KMS-11 (cell line): ENCODE measurements around the gene SIGLEC11.
"Not testable (repeated sequence)": the region's sequence is repeated elsewhere in the genome, so short reads cannot be mapped to it uniquely, and the experiment has no call there.

Experiments used
- H2AFZ ChIP-seq: fragments of 200-600 bp; sonication (generic); 2 replicates; pipeline ENCODE4 v1.6.1; 2016; ENCODE audit warnings: antibody characterized with exemption, mixed run types, low read depth
- H3K27ac ChIP-seq: fragments of 200-600 bp; sonication (generic); 2 replicates; pipeline ENCODE4 v1.6.1; 2016; ENCODE audit warnings: mild to moderate bottlenecking, mixed run types
- H3K27me3 ChIP-seq: fragments of 200-600 bp; sonication (generic); 2 replicates; pipeline ENCODE4 v1.6.1; 2017; ENCODE audit warnings: mild to moderate bottlenecking, low read depth, mixed run types, moderate library complexity; ENCODE audit not compliant: insufficient read depth
- H3K36me3 ChIP-seq: fragments of 200-600 bp; sonication (generic); 2 replicates; pipeline ENCODE4 v1.6.1; 2017; ENCODE audit warnings: mild to moderate bottlenecking, mixed run types; ENCODE audit not compliant: insufficient read depth
- H3K4me1 ChIP-seq: fragments of 200-600 bp; sonication (generic); 2 replicates; pipeline ENCODE4 v1.6.1; 2016; ENCODE audit warnings: mild to moderate bottlenecking, low read depth, mixed run types; ENCODE audit not compliant: poor library complexity, severe bottlenecking
- H3K4me2 ChIP-seq: fragments of 200-600 bp; sonication (generic); 2 replicates; pipeline ENCODE4 v1.7.0; 2016; ENCODE audit warnings: mild to moderate bottlenecking, mixed run types
- H3K4me3 ChIP-seq: fragments of 200-600 bp; sonication (generic); IDR thresholded peaks from 2 replicates; pipeline ENCODE4 v1.6.1; 2017; ENCODE audit warnings: low read depth, low read length, mixed read lengths; ENCODE audit not compliant: insufficient read depth
- H3K79me2 ChIP-seq: fragments of 200-600 bp; sonication (generic); 2 replicates; pipeline ENCODE4 v1.6.1; 2016; ENCODE audit warnings: low read depth, mixed run types; ENCODE audit not compliant: insufficient read depth
- H3K9ac ChIP-seq: fragments of 200-600 bp; sonication (generic); 2 replicates; pipeline ENCODE4 v1.6.1; 2016; ENCODE audit warnings: mild to moderate bottlenecking, mixed run types
- H4K20me1 ChIP-seq: fragments of 200-600 bp; sonication (generic); 2 replicates; pipeline ENCODE4 v1.6.1; 2016; ENCODE audit warnings: mild to moderate bottlenecking, mixed run types; ENCODE audit not compliant: insufficient read depth
- TF ChIP-seq, protein P1 (sequence below): fragments of 200-600 bp; sonication (generic); conservative IDR thresholded peaks from 2 replicates; pipeline ENCODE4 v1.6.1; 2017; ENCODE audit warnings: low read depth, mild to moderate bottlenecking, antibody characterized with exemption, low read length, moderate library complexity, mixed read lengths

Gene SIGLEC11, protein sequence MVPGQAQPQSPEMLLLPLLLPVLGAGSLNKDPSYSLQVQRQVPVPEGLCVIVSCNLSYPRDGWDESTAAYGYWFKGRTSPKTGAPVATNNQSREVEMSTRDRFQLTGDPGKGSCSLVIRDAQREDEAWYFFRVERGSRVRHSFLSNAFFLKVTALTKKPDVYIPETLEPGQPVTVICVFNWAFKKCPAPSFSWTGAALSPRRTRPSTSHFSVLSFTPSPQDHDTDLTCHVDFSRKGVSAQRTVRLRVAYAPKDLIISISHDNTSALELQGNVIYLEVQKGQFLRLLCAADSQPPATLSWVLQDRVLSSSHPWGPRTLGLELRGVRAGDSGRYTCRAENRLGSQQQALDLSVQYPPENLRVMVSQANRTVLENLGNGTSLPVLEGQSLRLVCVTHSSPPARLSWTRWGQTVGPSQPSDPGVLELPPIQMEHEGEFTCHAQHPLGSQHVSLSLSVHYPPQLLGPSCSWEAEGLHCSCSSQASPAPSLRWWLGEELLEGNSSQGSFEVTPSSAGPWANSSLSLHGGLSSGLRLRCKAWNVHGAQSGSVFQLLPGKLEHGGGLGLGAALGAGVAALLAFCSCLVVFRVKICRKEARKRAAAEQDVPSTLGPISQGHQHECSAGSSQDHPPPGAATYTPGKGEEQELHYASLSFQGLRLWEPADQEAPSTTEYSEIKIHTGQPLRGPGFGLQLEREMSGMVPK

DNA sequence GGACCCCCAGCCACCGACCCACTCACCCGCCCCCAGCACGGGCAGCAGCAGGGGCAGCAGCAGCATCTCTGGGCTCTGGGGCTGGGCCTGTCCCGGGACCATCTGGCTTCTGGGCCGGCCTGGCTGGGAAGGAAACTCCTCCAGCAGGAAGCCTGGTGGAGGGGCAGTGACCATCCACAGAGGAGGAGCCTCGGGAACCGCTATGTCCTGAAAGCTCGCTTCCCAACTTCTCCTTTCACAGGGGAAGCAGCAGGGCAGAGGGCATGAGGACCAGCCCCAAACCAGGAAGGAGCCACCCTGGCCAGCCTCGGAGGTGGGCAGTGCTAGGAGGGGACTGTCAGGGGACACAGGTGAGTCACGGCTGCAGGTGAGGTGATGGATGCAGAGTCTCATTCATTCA is at the start of gene SIGLEC11:
Gene SIGLEC11, minus strand, starts transcription at position 193 of the 400 bp plus-strand sequence. Its CDS starts 91 bp downstream, at position 102.
- not testable (repeated sequence) for H3K4me1 ChIP-seq, H3K9ac ChIP-seq, H4K20me1 ChIP-seq, H3K36me3 ChIP-seq, H3K4me3 ChIP-seq, H3K4me2 ChIP-seq, H3K79me2 ChIP-seq, H2AFZ ChIP-seq, H3K27ac ChIP-seq
- peaks cover 48% of the 10 kb centered on the region for H3K27me3 ChIP-seq

DNA sequence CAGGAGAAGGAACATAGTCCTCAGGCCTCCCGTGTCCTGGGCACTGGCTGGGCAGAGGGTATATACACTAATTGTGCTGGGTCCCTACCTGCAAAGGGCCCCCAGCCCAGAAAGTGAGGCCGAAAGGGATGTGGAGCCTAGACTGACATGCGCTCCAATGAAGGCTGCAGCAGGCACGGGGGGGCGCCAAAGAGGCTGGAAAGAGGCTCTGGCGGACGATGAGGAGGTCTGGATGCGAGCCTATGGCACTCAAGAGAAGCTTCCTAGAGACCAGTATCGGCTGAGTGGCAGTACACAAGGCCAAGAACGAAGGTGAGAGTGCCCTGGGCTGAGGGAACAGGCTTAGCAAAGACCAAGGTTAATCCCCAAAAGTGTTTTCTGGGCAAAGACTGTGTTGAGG is 47.6 kb upstream of the SIGLEC11 start:
- H3K27ac ChIP-seq, result no peak overlapping the region
- no peaks in the 10 kb centered on the region for H3K79me2 ChIP-seq
- no peak overlapping the region for H2AFZ ChIP-seq
- peaks cover 21% of the 10 kb centered on the region for H3K4me1 ChIP-seq
- TF ChIP-seq, protein P1, sequence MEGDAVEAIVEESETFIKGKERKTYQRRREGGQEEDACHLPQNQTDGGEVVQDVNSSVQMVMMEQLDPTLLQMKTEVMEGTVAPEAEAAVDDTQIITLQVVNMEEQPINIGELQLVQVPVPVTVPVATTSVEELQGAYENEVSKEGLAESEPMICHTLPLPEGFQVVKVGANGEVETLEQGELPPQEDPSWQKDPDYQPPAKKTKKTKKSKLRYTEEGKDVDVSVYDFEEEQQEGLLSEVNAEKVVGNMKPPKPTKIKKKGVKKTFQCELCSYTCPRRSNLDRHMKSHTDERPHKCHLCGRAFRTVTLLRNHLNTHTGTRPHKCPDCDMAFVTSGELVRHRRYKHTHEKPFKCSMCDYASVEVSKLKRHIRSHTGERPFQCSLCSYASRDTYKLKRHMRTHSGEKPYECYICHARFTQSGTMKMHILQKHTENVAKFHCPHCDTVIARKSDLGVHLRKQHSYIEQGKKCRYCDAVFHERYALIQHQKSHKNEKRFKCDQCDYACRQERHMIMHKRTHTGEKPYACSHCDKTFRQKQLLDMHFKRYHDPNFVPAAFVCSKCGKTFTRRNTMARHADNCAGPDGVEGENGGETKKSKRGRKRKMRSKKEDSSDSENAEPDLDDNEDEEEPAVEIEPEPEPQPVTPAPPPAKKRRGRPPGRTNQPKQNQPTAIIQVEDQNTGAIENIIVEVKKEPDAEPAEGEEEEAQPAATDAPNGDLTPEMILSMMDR, result no peak
- no peaks in the 10 kb centered on the region for H3K27me3 ChIP-seq
- H4K20me1 ChIP-seq, result no peaks in the 10 kb centered on the region
- H3K9ac ChIP-seq, result no peak overlapping the region
- no peak overlapping the region for H3K4me2 ChIP-seq
- H3K4me3 ChIP-seq, result no peak overlapping the region
- H3K36me3 ChIP-seq, result peaks cover under 1% of the 10 kb centered on the region; the same call in 1 of the 2 replicates

DNA sequence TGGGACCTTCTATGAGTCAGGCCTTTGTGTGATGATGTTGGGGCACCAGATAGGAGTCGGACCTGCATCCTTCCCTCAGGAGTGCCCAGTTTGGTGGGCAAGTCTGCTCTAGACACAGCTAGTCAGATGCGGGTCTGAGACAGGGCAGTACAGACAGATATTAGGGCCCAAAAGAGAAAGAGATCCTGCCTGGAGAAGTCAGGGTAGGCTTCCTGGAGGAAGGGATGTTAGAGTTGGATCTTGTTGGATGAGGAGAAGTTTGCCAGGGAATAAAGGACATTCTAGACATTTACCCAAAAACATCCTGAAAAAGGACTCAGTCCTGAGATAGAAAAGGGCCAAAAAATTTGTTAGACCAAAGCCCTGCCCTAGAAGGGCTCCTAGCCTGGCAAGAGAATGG is 47.0 kb upstream of the SIGLEC11 start:
- no peaks in the 10 kb centered on the region for H3K79me2 ChIP-seq
- H3K4me3 ChIP-seq, result no peak overlapping the region
- no peaks in the 10 kb centered on the region for H3K27me3 ChIP-seq
- H4K20me1 ChIP-seq, result no peaks in the 10 kb centered on the region
- peaks cover 4% of the 10 kb centered on the region; the same call in 1 of the 2 replicates for H3K36me3 ChIP-seq
- no peak overlapping the region for H2AFZ ChIP-seq
- H3K4me1 ChIP-seq, result peaks cover 26% of the 10 kb centered on the region
- H3K27ac ChIP-seq, result no peak overlapping the region
- no peak overlapping the region for H3K4me2 ChIP-seq
- H3K9ac ChIP-seq, result no peak overlapping the region
- TF ChIP-seq, protein P1, result no peak

DNA sequence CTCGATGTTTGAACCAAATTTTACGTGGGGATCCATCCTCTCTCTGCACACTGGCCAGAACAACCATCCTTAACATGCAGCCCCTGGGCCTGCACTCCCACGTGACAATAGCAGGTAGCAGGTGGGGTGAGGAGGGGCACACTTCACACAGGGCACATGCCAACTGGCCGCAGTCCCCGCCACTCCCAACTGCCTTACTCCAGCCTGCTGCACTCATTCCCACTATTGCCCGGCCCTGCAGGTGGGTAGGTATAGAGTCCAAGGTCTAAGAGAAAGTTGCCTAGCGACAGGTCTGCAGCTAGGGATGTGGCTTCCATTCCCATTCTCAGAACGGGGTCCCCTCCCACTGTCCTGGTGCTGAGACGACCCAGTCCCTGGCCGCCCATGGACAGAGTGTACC is 46.2 kb upstream of the SIGLEC11 start:
- no peaks in the 10 kb centered on the region for H3K27me3 ChIP-seq
- TF ChIP-seq, protein P1, result no peak
- H3K4me3 ChIP-seq, result no peak overlapping the region
- H3K36me3 ChIP-seq, result peaks cover 4% of the 10 kb centered on the region; the same call in 1 of the 2 replicates
- no peak overlapping the region for H3K4me2 ChIP-seq
- H3K27ac ChIP-seq, result no peak overlapping the region
- H3K9ac ChIP-seq, result no peak overlapping the region
- no peaks in the 10 kb centered on the region for H3K79me2 ChIP-seq
- peaks cover 26% of the 10 kb centered on the region for H3K4me1 ChIP-seq
- no peaks in the 10 kb centered on the region for H4K20me1 ChIP-seq
- no peak overlapping the region for H2AFZ ChIP-seq
